ENCODE measurements around the gene NR3C2. TPM values are rescaled to one million over a fixed set of nuclear protein-coding genes. Genes with fewer than 3 reads are reported as not detected.

The NR3C2 gene
- total RNA-seq, 1 donor from 2014 or later, result 25.9 TPM

DNA sequence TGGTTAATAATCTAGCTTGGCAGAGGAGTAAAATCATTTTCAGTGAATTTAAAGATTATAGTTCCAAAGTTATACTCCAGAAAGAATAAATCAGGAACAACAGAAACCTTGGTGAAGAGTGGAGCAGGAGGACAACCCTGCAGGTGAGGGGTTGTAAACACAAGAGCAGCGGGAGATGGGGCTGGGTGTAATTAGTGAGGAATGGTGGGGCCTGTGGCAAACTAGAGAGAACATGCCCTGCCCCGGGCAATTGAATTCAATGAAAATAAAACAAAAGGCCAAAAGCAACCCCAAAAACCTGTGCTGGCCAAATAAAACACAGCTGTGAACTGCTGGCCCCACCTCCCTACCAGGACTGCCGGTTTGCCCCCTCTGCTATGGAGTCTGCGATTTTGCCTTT is 325.2 kb downstream of the NR3C2 start:
- Histone ChIP-seq H3K9me3 (no peaks in the 10 kb centered on the region), H3K27ac (no peak overlapping the region), H3K36me3 (peaks cover 31% of the 10 kb centered on the region), H3K4me1 (no peaks in the 10 kb centered on the region), H3K27me3 (no peaks in the 10 kb centered on the region), H3K4me3 (no peak overlapping the region)
- no peak for ATAC-seq
- intact Hi-C loops (cut with DNase I), result no loop called here
- TF ChIP-seq, protein P1, sequence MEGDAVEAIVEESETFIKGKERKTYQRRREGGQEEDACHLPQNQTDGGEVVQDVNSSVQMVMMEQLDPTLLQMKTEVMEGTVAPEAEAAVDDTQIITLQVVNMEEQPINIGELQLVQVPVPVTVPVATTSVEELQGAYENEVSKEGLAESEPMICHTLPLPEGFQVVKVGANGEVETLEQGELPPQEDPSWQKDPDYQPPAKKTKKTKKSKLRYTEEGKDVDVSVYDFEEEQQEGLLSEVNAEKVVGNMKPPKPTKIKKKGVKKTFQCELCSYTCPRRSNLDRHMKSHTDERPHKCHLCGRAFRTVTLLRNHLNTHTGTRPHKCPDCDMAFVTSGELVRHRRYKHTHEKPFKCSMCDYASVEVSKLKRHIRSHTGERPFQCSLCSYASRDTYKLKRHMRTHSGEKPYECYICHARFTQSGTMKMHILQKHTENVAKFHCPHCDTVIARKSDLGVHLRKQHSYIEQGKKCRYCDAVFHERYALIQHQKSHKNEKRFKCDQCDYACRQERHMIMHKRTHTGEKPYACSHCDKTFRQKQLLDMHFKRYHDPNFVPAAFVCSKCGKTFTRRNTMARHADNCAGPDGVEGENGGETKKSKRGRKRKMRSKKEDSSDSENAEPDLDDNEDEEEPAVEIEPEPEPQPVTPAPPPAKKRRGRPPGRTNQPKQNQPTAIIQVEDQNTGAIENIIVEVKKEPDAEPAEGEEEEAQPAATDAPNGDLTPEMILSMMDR (IDR thresholded peaks at IDR 0.05), result no peak
- DNase-seq, result no peak

DNA sequence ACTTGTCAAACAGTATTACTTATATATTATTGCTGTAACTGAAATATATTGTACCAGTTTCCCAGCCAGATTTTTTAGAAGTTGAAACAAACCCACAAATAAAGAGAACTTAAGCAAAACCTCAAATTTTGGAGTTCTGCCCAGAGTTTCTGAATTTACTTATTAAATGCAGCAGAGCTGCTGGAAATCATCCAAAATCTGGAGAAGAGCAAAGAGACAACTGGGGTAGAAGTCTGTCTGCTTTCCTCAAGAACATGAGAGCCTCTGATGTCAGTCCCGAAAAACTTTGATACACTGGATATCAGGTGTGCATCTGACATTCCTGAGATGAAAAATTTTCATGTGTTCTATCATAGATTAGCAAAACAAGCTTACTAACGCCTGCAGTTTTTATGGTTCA is 325.9 kb downstream of the NR3C2 start:
- Histone ChIP-seq H3K27ac (no peak overlapping the region), H3K4me3 (no peak overlapping the region), H3K36me3 (peaks cover 33% of the 10 kb centered on the region), H3K27me3 (no peaks in the 10 kb centered on the region), H3K4me1 (no peaks in the 10 kb centered on the region), H3K9me3 (no peaks in the 10 kb centered on the region)
- intact Hi-C loops (cut with DNase I), result no loop called here
- DNase-seq (no peak), ATAC-seq (no peak)
- TF ChIP-seq, protein P1 (IDR thresholded peaks at IDR 0.05), result no peak

DNA sequence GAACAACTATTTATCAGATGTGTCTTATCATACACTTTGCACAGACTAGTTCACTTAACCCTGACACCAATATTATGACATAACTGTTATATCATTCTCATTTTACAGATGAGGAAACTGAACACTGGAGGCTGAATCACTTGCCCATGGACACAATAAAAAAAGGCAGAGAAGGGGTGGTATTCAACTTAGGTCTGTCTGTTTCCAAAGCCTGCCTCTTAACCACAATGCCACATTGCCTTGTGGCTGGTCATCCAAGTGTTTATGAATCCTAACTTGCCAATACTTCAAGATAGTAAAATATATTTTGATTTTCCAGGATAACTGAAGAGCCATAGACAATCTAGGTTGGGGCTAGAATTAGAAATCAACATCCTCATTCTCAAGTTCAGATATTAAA is 327.8 kb downstream of the NR3C2 start:
- no peaks in the 10 kb centered on the region for H3K4me1 ChIP-seq
- no peak overlapping the region for H3K27ac ChIP-seq
- no peaks in the 10 kb centered on the region for H3K27me3 ChIP-seq
- TF ChIP-seq, protein P1 (IDR thresholded peaks at IDR 0.05), result no peak
- ATAC-seq (peak; percentile 20), DNase-seq (no peak)
- H3K36me3 ChIP-seq, result peaks cover 40% of the 10 kb centered on the region
- H3K9me3 ChIP-seq, result no peaks in the 10 kb centered on the region
- intact Hi-C loops (cut with DNase I), result no loop called here
- no peak overlapping the region for H3K4me3 ChIP-seq

DNA sequence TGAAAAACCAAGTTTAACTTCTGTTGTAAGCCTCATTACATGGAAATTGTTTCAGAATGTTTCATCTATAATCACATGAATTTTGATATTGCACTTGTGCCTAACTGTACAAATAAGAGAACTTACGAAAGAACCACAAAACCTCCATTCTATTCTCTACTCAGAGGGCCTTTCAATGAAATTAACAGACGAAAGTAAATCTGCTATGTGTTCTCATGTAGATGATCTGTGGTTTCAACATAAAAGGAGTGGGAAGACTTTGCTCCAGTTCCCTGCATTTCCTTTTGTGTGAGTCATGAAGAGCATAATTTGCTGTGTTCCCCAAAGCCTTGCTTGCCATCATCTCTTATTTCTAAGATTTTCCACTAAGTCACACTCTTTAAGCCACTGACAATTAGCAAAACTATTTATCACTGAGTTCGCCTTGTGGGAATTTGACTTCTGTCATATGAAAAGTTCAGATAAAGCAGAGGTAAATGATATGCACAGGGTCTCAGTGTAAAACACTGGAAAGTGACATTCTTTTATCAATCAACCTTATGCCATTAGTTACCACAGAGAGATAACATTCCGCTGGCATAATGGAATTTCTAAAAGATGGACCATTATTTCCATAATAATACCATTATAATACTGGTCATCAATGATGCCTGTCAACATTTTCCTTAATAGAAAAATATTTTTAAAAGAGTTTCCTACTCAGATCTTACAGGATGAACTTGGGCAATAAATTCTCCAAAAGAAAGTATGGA is 329.8 kb downstream of the NR3C2 start:
- no peaks in the 10 kb centered on the region for H3K4me1 ChIP-seq
- peaks cover 42% of the 10 kb centered on the region for H3K36me3 ChIP-seq
- peak; percentile 68 for ATAC-seq
- no peaks in the 10 kb centered on the region for H3K27me3 ChIP-seq
- H3K27ac ChIP-seq, result no peak overlapping the region
- DNase-seq, result no peak
- TF ChIP-seq, protein P1 (IDR thresholded peaks at IDR 0.05), result no peak
- no peak overlapping the region for H3K4me3 ChIP-seq
- H3K9me3 ChIP-seq, result no peaks in the 10 kb centered on the region
- intact Hi-C loops (cut with DNase I), result no loop called here

DNA sequence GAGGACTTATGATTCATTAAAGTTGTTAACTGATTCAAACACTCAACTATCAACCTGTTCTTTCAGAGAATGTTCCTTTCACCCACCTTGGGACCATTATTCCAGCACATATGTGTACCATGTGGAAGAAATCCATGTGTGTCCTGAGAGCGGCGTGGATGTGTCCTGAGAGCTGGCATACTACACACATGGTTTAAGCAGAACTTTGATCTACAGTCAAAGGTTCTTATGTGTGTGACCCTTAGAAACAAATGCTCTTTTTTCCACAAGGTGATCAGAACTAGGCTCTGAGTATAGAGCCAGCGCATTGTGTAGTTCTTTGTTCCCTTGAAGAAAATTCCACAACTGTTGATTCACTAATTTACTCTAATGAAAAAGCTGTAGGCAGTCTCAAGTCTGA is 332.0 kb downstream of the NR3C2 start:
- Histone ChIP-seq H3K36me3 (peaks cover 42% of the 10 kb centered on the region), H3K9me3 (no peaks in the 10 kb centered on the region), H3K27ac (no peak overlapping the region), H3K4me3 (no peak overlapping the region), H3K27me3 (no peaks in the 10 kb centered on the region), H3K4me1 (no peaks in the 10 kb centered on the region)
- ATAC-seq (no peak), DNase-seq (no peak)
- TF ChIP-seq, protein P1 (IDR thresholded peaks at IDR 0.05), result no peak
- intact Hi-C loops (cut with DNase I), result no loop called here
